ENCODE data around the gene RP9.

- TF ChIP-seq CTCF (IDR thresholded peaks at IDR 0.05) (no peak), POLR2A (IDR thresholded peaks at IDR 0.05) (no peak)
These were observed 18.1 kb downstream of the RP9 start for GRCh38 chr7:33091111-33091531.

All from adrenal gland (tissue), 5 donors.